Small intestine (tissue), 7 donors: Measurements from ENCODE around the gene ETNK1. TPM values are rescaled to one million over a fixed set of nuclear protein-coding genes. Genes with fewer than 3 reads are reported as not detected.

ENCODE experiments used
- DNase-seq, 2 donors: peaks; one replicate each; pipeline versions ENCODE4 v3.0.0 to v3.0.0-alpha.2; 2013
- FAIRE-seq: peaks from 2 replicates; lab custom pipeline; 2012; peaks lifted over from hg19 to GRCh38; lab: Jason Lieb, UNC
- H3K27ac ChIP-seq, 3 donors: one replicate each; pipeline ENCODE4 v1.5.1; 2013; ENCODE audit warnings: low read length in 2 of 3, mild to moderate bottlenecking in 2 of 3, control low read depth in 1 of 3, inconsistent platforms in 1 of 3, low read depth in 1 of 3, moderate library complexity in 1 of 3
- H3K27me3 ChIP-seq, 3 donors: one replicate each; pipeline ENCODE4 v1.6.1; 2013; ENCODE audit warnings: low read length in 3 of 3, inconsistent platforms in 1 of 3; ENCODE audit not compliant: control insufficient read depth in 3 of 3, insufficient read depth in 3 of 3
- H3K36me3 ChIP-seq, 3 donors: one replicate each; pipeline ENCODE4 v1.6.1; 2013; ENCODE audit warnings: low read length in 3 of 3, inconsistent platforms in 1 of 3, low read depth in 1 of 3, mild to moderate bottlenecking in 1 of 3, moderate library complexity in 1 of 3; ENCODE audit not compliant: control insufficient read depth in 3 of 3, insufficient read depth in 2 of 3
- H3K4me1 ChIP-seq, 3 donors: one replicate each; pipeline ENCODE4 v1.6.1; 2013; ENCODE audit warnings: low read length in 2 of 3, inconsistent platforms in 1 of 3, low read depth in 1 of 3, mild to moderate bottlenecking in 1 of 3, moderate library complexity in 1 of 3; ENCODE audit not compliant: control insufficient read depth in 3 of 3, insufficient read depth in 2 of 3
- H3K4me3 ChIP-seq, 3 donors: one replicate each; pipeline ENCODE4 v1.5.1; 2013; ENCODE audit warnings: low read length in 3 of 3, control low read depth in 1 of 3, inconsistent platforms in 1 of 3, low read depth in 1 of 3, mild to moderate bottlenecking in 1 of 3, moderate library complexity in 1 of 3
- H3K9me3 ChIP-seq, 2 donors: one replicate each; pipeline ENCODE4 v1.6.1; 2013; ENCODE audit warnings: low read depth in 1 of 2, low read length in 1 of 2; ENCODE audit not compliant: control insufficient read depth in 2 of 2, insufficient read depth in 1 of 2
- WGBS, 3 donors: extraction: QIAGEN DNeasy Blood & Tissue Kit; methylation state at CpG; one replicate each; pipeline ENCODE4 v1.1.7; 2013; 5-methylcytosine and 5-hydroxymethylcytosine counted together
- polyA plus RNA-seq, 4 donors: library from polyadenylated mRNA; stranded (reverse) in 3 of 4; unstranded in 1 of 4; fragments of 200-250 nt in 3 of 4; fragments of 120-200 nt in 1 of 4; gene quantifications; one replicate each; pipeline versions ENCODE4 v1.2.1 to v1.2.3, GENCODE V29; 2013
- donor health status: healthy with polysubstance abuse.
- donor health status: control.
- donor health status: control.
- donor health status: Bipolar disorder and iron deficiency.
- donor health status: healthy.

Gene ETNK1
- polyA plus RNA-seq, 4 donors = 17.8 to 85.3 (median 27.3) TPM

GRCh38 chr12:22709292-22709691 lies 84.3 kb downstream of the ETNK1 start:
- WGBS, 3 donors = 28 to 35% (median 32%) methylated on average over 5 of the region's 5 CpGs
- DNase-seq (no peak), FAIRE-seq (no peak)
- Histone ChIP-seq H3K36me3 (no peaks in the 10 kb centered on the region), H3K9me3 (no peaks in the 10 kb centered on the region), H3K4me1 (no peaks in the 10 kb centered on the region), H3K4me3 (no peak overlapping the region), H3K27ac (no peak overlapping the region), H3K27me3 (no peaks in the 10 kb centered on the region)

- no peak overlapping the region for H3K27ac ChIP-seq
- FAIRE-seq = no peak
- 79 to 90% (median 81%) methylated on average over 7 of the region's 7 CpGs for WGBS, 3 donors
Measured at GRCh38 chr12:22712083-22712482, 87.1 kb downstream of the ETNK1 start.

GRCh38 chr12:22715254-22715653 lies 90.3 kb downstream of the ETNK1 start:
- no peaks in the 10 kb centered on the region for H3K27me3 ChIP-seq
- no peaks in the 10 kb centered on the region for H3K4me1 ChIP-seq
- H3K36me3 ChIP-seq = no peaks in the 10 kb centered on the region
- no peaks in the 10 kb centered on the region for H3K9me3 ChIP-seq
- WGBS, 3 donors = 84 to 96% (median 95%) methylated on average over 1 of the region's 1 CpG
- no peak overlapping the region for H3K27ac ChIP-seq
- H3K4me3 ChIP-seq = no peak overlapping the region
- DNase-seq = no peak
- FAIRE-seq = no peak

More at GRCh38 chr12:22712083-22712482, 87.1 kb downstream of the ETNK1 start:
- Histone ChIP-seq H3K9me3 (no peaks in the 10 kb centered on the region), H3K36me3 (no peaks in the 10 kb centered on the region), H3K4me3 (no peak overlapping the region), H3K27me3 (no peaks in the 10 kb centered on the region), H3K4me1 (no peaks in the 10 kb centered on the region)
- no peak for DNase-seq

GRCh38 chr12:22719745-22720144 lies 94.8 kb downstream of the ETNK1 start:
- FAIRE-seq (no peak), DNase-seq (no peak)
- no peak overlapping the region for H3K4me3 ChIP-seq
- H3K4me1 ChIP-seq = no peaks in the 10 kb centered on the region
- 69 to 82% (median 70%) methylated on average over 4 of the region's 4 CpGs for WGBS, 3 donors
- H3K27ac ChIP-seq = no peak overlapping the region
- no peaks in the 10 kb centered on the region for H3K9me3 ChIP-seq
- H3K27me3 ChIP-seq = peaks cover 0 to 3% (median 3%) of the 10 kb centered on the region in 3 donors
- no peaks in the 10 kb centered on the region for H3K36me3 ChIP-seq

- Histone ChIP-seq H3K4me1 (no peaks in the 10 kb centered on the region), H3K4me3 (no peak overlapping the region), H3K36me3 (no peaks in the 10 kb centered on the region), H3K27ac (no peak overlapping the region), H3K9me3 (no peaks in the 10 kb centered on the region), H3K27me3 (peaks cover 0 to 5% (median 3%) of the 10 kb centered on the region in 3 donors)
- FAIRE-seq (no peak), DNase-seq (no peak)
- WGBS, 3 donors = 85 to 90% (median 86%) methylated on average over 2 of the region's 2 CpGs
Measured at GRCh38 chr12:22722081-22722480, 97.1 kb downstream of the ETNK1 start.

- no peaks in the 10 kb centered on the region for H3K4me1 ChIP-seq
- no peak overlapping the region for H3K4me3 ChIP-seq
- no peak for FAIRE-seq
- H3K36me3 ChIP-seq = no peaks in the 10 kb centered on the region
- H3K27ac ChIP-seq = no peak overlapping the region
- no peaks in the 10 kb centered on the region for H3K9me3 ChIP-seq
- peaks cover 0 to 5% (median 3%) of the 10 kb centered on the region in 3 donors for H3K27me3 ChIP-seq
- 85 to 91% (median 87%) methylated on average over 1 of the region's 1 CpG for WGBS, 3 donors
- DNase-seq = no peak
Measured at GRCh38 chr12:22722779-22723178, 97.8 kb downstream of the ETNK1 start.

- H3K36me3 ChIP-seq = no peaks in the 10 kb centered on the region
- no peak for FAIRE-seq
- no peaks in the 10 kb centered on the region for H3K4me1 ChIP-seq
- no peak overlapping the region for H3K27ac ChIP-seq
- H3K4me3 ChIP-seq = no peak overlapping the region
- peaks cover 0 to 2% (median 0%) of the 10 kb centered on the region in 3 donors for H3K27me3 ChIP-seq
- 59 to 75% (median 63%) methylated on average over 2 of the region's 2 CpGs for WGBS, 3 donors
- DNase-seq = no peak
- no peaks in the 10 kb centered on the region for H3K9me3 ChIP-seq
Measured at GRCh38 chr12:22728987-22729386, 104.0 kb downstream of the ETNK1 start.

- H3K27me3 ChIP-seq = peaks cover 0 to 2% (median 0%) of the 10 kb centered on the region in 3 donors
- H3K27ac ChIP-seq = peak overlapping the region in 1 of 3 donors; percentile 69
- FAIRE-seq = no peak
- H3K4me1 ChIP-seq = no peaks in the 10 kb centered on the region
- H3K36me3 ChIP-seq = no peaks in the 10 kb centered on the region
- H3K9me3 ChIP-seq = no peaks in the 10 kb centered on the region
- no peak for DNase-seq
- WGBS, 3 donors = 71 to 84% (median 78%) methylated on average over 6 of the region's 6 CpGs
- no peak overlapping the region for H3K4me3 ChIP-seq
Measured at GRCh38 chr12:22729431-22729956, 104.5 kb downstream of the ETNK1 start.

- no peaks in the 10 kb centered on the region for H3K9me3 ChIP-seq
- H3K4me3 ChIP-seq = no peak overlapping the region
- H3K36me3 ChIP-seq = no peaks in the 10 kb centered on the region
- H3K27me3 ChIP-seq = peaks cover 0 to 2% (median 0%) of the 10 kb centered on the region in 3 donors
- peak overlapping the region in 1 of 3 donors; percentile 69 for H3K27ac ChIP-seq
- no peaks in the 10 kb centered on the region for H3K4me1 ChIP-seq
- FAIRE-seq (no peak), DNase-seq (peak in 1 of 2 donors; percentile 30)
- 48 to 53% (median 48%) methylated on average over 3 of the region's 3 CpGs for WGBS, 3 donors
Measured at GRCh38 chr12:22729957-22730443, 105.0 kb downstream of the ETNK1 start.
